Fibroblast of gingiva (primary cell): ENCODE measurements around the gene DDIAS.
"Not testable (repeated sequence)": the region's sequence is repeated elsewhere in the genome, so short reads cannot be mapped to it uniquely, and the experiment has no call there.

Source experiments
- DNase-seq: peaks from one replicate; pipeline ENCODE4 v3.0.0-alpha.2; 2011; ENCODE audit warnings: low read depth

The DDIAS gene, protein sequence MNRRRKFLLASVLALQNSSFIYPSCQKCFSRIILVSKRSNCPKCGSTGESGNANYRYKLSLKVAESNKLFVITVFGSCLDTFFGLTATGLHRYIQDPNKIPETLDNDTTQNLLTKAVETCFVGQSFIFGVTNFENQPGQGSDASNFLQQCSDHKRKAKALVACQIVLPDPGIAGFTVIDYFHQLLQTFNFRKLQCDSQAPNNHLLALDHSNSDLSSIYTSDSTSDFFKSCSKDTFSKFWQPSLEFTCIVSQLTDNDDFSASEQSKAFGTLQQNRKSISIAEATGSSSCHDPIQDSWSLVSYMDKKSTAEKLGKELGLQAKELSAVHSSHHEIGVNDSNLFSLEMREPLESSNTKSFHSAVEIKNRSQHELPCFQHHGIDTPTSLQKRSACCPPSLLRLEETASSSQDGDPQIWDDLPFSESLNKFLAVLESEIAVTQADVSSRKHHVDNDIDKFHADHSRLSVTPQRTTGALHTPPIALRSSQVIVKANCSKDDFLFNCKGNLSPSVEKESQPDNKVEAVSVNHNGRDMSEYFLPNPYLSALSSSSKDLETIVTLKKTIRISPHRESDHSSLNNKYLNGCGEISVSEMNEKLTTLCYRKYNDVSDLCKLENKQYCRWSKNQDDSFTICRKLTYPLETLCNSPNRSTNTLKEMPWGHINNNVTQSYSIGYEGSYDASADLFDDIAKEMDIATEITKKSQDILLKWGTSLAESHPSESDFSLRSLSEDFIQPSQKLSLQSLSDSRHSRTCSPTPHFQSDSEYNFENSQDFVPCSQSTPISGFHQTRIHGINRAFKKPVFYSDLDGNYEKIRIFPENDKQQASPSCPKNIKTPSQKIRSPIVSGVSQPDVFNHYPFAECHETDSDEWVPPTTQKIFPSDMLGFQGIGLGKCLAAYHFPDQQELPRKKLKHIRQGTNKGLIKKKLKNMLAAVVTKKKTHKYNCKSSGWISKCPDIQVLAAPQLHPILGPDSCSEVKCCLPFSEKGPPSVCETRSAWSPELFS

DNA sequence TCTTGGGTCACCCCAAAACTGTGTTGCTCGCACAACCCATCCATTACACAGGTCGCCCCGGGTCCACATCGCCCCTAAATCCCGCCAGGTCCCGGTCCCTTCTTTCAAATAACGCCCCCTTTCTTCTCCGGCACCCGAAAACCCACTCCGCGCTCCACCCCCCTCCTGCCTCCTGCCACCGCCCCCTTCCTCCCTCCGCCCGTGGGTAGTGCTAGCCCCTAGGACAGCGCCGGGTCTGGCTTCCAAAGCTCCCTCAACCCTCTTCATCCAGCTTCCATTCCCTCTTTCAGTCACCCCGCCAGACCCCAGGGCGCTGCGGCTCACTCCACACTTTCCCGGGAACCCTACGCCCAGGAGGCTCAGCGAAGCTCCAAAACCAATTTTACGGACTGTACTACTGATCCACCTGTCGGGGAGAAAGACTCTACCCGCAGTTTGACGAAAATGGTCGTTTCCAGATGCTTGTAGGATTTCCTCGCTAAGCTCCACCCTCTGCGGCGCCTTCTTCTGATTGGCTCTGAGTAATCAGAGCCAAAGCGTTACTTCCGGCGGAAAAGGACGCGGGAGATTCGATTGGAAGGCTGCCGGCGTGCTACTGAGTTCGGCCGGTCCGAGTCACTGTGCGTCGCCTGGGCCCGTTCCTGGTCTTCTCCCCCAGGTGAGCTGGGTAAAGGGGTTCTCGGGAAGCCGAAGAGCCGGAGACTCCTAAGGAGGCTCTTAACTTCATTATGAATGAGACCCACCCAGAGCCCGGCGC lies at the start of gene DDIAS:
TSS of gene DDIAS (plus strand) at position 572 of the 757 bp plus-strand sequence. CDS start 13,003 bp downstream, outside the sequence.
- peak; percentile 95 for DNase-seq

DNA sequence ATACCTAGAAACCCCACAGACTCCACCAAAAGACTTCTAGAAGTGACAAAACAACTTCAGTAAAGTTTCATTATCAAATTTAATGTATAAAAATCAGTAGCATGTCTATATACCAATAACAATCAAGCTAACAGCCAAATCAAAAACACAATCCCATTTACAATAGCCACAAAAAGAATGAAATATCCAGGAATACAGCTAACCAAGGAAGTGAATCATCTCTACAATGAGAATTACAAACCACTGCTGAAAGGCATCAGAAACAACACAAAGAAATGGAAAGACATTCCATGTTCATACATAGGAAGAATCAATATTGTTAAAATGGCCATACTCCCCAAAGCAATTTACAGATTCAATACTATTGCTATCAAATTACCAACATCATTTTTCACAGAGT lies 47.3 kb upstream of the DDIAS start:
- no peak for DNase-seq

DNA sequence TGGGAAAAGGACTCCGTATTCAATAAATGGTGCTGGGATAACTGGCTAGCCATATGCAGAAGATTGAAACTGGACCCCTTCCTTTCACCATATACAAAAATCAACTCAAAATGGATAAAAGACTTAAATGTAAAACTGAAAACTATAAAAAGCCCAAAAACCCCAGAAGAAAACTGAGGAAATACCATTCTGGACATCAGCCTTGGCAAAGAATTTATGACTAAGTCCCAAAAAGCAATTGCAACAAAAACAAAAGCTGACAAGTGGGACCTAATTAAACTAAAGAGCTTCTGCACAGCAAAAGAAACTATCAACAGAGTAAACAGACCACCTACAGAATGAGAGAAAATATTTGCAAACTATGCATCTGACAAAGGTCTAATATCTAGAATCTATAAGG lies 46.6 kb upstream of the DDIAS start:
- not testable (repeated sequence) for DNase-seq

DNA sequence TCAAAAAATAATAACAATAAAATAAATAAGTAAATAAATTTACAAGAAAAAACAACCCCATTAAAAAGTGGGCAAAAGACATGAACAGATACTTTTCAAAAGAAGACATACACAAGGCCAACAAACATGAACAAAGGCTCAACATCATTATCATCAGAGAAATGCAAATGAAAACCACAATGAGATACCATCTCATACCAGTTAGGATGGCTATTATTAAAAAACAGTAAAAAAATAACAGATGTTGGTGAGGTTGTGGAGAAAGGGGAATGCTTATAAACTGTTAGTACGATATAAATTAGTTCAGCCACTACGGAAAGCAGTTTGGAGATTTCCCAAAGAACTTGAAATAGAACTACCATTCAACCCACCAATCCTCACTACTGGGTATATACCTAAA lies 45.9 kb upstream of the DDIAS start:
- DNase-seq, result no peak

DNA sequence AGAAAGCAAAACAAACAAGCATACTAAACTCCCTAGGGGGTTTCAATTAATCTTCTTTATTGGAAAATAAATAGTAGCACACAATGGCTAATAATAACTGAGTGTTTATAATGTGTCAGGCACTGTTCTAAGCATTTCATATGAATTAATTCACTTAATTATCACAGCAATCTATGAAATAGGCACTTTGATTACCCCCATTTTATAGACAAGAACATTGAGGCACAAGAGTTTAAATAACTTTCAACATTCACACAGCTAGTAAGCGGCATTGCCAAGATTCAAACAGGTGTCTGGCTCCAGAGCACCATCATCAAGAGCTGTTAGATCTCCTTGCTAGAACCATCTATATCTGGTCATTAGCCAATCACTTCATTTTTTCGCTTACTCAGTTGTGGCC lies 44.4 kb upstream of the DDIAS start:
- DNase-seq, result no peak

DNA sequence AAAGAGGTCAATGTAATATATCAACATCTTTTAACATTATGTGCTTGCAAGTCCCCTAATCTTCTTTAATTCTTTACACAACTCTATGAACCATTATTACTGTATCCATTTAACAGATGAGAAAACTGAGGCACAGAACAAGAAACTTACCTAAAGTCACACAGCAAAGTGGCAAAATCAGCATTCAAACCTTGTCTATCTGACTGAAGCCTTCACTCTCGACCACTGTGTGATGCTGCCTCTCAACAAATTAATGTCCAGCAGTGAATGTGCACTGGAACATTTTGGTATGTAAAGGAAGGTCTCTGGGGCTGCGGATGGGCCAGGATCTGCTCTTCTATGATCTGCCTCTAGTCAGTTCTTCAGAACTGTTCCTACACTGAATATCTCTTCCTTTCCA lies 43.4 kb upstream of the DDIAS start:
- no peak for DNase-seq

DNA sequence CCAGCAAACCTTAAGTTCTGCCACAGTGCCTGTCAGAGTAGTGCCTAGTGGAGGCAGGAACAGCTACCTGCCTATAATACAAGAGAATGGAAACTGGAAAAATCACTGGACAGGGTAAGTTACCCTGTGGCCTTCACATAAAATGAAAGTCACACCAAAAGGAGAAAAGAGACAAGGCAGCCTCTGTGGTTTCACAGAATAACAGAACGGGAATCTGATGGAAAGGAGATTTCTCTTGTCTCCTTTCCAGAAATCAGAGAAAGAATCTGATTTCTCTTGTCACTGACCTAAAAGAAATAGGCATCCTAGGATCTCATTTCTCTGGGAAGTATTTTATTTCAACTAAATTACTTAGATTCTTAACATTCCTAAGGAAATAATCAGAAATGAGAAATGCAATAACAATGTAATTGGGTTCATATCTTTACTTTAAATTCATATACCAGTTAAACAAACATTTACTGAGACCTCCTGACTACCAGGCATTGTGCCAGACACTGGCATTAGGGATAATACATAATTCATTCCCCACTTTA lies 42.9 kb upstream of the DDIAS start:
- peak; percentile 70 for DNase-seq

DNA sequence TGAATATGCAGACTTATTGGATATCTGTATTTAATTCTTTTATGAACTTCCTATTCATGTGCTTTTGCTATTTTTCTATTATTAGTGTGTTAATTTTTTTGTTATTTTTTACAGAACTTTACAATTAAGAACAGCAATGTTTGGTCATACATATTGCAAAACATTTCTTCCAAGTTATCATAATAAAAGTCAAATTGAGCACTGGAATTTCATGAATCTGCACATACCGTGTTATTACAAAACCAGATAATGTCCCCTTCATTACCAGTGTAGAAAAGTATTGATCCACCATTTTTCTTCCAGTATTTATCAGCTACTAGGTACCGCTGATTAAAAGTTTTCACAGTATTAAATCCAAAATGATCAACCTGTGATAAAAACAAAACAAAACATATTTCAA lies 41.8 kb upstream of the DDIAS start:
- DNase-seq, result peak; percentile 38

DNA sequence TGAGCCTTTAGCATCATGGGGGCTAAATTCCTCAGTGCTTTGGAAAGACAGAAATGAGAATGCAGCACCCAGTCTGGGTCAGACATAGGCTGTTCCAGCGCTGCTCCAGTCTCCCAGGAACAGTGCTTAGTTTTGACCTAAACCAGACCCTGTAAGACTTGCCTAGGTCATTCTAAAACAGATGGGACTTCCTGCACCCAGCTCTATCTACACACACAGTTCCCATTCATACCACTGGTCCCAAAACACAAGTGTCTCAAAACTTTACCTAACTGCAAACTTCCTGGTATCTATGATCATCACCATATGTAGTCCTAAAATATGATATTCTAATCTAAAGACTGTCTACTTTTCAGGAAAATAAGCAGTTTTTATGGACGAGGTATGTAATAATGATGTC lies 39.2 kb upstream of the DDIAS start:
- DNase-seq, result no peak

DNA sequence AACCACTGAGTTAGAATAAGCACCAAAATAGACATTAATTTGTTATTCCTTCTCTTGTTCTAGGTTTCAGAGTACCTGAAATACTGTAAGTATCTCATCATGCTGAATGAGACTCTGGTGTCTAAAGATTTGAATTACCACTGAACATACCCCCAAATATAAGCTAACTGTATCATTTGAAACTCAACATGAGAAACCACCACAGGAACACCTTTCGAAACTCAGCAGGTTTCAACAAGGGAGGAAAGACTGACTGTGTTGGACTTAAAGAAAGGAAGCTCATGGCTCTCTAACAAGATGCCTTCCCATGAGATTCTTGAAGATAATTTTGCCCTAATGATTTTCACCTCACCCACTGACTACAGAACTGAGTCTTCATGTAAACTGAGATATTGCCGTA lies 38.3 kb upstream of the DDIAS start:
- no peak for DNase-seq

DNA sequence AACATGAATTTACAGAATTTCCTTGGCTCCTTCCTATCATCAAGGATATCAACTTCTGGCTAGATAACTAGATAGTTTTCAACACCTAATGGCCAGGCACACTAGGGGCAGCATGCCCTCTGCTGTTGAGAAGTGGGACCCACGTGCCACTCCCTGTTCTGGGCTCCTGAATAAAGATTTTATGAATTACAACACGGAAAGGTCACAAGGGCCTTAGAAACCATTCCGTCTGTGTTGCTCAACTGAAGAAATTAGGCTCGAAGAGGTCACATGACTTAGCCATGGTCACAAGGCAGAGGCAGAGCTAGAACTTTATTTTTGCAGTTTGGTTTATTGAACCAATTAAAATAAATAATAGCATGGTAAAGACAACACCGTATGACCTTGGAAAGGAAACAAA lies 37.3 kb upstream of the DDIAS start:
- DNase-seq, result peak; percentile 86

DNA sequence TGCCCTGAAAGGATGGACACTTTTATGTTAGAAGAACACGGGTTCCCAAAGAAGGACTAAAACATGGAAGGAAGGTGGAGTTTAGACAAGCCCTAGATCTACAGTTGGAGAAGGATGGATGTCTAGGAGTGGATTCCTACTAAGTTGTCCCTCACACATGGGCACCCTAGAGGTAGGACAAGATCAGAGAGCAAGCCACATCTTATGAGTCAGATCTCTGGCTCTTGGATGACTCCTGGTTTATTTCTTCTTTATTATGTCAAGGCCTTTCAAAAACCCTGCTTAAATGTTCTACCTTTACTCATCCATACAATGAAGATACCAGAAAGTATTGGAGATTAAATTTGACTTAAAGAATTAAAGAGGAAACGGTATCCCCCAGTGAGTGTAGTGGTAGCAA lies 35.7 kb upstream of the DDIAS start:
- no peak for DNase-seq

DNA sequence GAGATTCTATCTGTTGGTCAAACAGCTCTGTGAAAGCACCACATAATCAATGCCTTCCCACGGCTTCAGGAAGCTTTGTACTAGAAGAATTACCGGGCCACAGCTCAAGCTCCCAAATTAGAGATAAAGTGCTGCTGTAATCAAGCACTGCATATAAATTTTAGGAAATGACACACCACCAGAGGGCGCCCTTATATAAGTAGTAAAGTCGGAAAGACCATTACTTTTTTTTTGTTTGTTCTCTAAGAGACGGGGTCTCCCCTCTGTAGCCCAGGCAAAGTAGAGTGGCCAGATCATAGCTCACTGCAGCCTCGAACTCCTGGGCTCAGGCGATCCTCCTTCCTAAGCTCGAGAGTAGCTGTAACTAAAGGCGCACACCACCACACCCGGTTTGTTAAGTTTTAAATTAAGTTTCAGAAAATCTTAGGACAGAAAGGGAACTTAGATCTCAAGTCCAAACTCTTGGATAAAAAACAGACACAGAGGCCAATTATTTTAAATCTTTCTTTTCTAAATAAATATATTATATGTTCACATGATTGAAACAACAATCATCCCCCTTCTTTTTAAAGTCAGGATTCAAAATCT lies 33.9 kb upstream of the DDIAS start:
- peak; percentile 72 for DNase-seq

DNA sequence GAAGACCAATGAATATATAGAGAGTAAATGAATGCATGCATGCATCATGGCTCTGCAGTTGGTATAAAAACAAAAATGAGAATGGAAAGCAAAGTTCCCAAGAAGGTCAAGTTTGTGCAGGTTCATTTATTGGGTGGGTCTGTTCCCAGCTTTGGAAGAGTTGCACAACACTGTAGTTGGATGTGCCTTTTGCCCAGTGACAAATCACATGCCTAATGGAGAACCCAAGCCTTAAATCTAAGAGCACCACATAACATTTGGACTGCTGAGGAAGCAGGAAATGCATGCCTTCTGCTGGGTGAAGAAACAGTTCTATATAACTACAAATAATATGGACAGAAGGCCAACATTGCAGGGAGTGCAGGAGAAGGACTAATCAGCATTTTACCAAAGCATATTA lies 31.9 kb upstream of the DDIAS start:
- peak; percentile 72 for DNase-seq

DNA sequence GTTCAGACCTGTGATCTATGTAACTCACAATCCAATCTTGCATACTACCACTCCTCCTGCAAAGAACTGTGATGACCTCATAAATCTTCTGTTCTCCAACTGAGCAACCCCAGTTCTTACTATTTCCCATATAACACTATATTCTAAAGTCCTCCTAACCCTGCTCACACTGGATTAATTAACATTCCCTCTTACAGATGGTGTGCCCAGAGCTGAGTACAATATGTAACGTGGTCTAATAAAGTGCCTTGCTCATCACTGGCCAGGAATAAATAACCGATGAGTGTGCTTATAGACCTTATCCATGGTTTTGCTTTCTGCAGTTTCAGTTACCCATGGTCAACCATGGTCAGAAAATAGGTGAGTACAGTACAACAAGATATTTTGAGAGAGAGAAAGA lies 29.9 kb upstream of the DDIAS start:
- no peak for DNase-seq

DNA sequence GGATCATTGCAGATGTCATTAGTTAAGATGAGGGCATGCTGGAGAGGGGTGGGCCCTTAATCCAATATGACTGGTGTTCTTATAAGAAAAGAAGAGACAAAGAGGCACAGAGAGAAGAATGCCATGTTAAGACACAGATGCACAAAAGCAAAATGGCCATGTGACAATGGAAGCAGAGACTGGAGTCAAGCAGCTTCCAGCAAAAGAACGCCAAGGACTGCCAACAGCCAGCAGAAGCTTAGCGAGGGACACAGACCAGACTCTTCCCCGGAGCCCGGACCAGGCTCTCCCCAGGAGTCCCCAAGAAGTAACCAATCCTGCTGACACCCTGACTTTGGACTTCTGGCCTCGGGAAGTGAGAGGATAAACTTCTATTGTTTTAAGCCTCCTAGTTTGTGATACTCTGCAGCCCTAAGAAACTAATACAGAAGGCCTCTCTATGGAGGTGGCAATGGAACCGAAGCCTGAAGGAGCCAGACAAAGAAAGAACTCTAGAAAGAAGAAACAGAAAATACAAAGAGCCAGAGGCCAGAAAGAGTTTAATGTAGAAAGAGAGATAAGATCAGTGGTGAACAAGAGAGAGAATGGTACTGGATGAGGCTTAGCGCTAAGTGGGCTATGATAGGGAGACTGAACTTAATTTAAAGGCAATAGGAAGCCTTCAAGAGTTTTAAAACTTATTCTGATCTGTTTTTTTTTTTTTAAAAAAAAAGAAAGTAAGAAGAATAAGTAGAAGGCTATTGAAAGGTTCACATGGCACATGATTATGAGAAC lies 29.0 kb upstream of the DDIAS start:
- no peak for DNase-seq

DNA sequence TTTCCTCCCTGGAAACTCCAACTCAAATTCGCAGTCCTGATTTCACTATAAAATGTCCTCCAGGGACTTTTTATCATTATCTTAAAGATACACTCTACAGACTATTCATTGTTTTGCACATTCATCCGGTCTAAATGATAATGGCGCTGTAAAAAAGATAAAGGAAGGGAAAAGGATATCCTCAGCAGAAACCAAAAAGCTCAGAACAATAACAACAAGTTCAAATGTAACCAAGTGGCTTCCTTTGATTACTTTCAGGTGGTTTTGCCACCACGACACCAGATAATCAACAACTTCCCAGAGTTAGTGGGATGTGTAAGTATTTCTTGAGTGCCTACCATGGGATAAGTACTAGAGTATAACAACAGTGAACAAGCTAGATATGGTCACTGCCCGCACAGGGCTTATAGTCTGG lies 27.6 kb upstream of the DDIAS start:
- no peak for DNase-seq

DNA sequence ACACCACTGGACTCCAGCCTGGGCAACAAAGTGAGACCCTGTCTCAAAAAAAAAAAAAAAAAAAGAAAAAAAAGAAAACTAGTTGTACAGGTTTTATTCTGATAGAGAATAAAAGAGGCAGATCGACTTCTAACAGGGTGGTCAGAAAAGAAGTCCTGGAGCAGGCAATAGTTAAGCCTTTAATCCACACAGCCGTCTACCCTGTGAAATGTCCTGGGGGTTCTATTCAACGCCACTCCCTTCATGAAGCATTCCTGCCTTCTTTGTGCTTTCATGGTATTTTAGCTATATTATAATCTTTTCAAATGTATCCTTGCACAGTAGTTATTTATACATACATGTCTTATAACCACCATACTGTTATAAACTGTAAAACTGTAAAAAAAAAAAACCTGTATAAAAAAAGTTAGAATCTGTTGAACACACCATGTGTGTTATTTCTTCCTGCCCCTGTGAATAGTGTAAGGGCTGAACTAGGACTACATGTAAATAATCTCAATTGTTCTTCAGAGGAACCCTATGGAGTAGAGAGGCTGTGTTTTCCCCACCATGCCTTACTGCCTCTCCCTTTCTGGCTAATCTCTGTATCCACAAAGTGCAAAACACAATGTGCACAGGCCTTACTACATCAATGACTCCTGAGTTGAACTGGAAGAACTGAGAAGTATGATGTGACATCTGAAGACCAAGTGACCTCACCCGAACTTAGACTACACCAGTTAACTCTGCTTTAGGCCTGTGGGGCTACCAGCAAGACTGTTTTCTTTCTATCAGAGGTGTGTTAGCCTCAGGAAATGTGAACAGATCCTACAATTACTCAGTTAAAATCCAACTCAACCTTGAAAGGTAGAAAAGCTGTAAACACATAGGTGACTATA lies 26.7 kb upstream of the DDIAS start:
- no peak for DNase-seq

DNA sequence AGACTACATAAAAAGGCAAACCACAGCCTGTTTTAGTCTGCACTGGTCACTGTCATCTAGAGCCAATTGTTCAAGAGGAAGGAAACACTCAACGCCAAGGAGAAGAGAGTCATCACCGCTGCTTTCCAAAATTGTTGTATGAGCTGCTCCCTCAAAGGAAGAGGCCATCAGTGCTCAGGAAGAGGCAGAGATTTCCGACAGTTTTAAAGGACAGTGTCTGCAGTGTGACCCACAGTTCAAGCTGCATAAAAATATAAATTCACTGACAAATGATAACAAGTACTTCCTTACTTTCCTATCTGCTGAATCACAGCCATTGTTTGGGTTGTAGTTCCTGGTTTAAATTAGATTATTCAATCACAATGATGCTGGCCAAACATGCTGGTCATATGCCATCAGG lies 17.7 kb upstream of the DDIAS start:
- DNase-seq, result no peak
